Astrocyte (in vitro differentiated cells and primary cell): Measurements from ENCODE around the gene ARMC9. TPM values are rescaled to one million over a fixed set of nuclear protein-coding genes. Genes with fewer than 3 reads are reported as not detected.

Experiments
- DNase-seq: peaks from one replicate; pipeline ENCODE4 v3.0.0-alpha.2; 2010; ENCODE audit warnings: low read depth
- FAIRE-seq: peaks from 2 replicates; lab custom pipeline; 2011; peaks lifted over from hg19 to GRCh38; lab: Jason Lieb, UNC
- H2AFZ ChIP-seq: 2 replicates; pipeline ENCODE4 v1.6.0; 2012; ENCODE audit warnings: low read depth, low read length, inconsistent platforms
- H3K27ac ChIP-seq: 2 replicates; pipeline ENCODE4 v1.5.1; 2011; ENCODE audit warnings: low read depth, low read length, inconsistent platforms
- H3K27me3 ChIP-seq: 2 replicates; pipeline ENCODE4 v1.6.0; 2011; ENCODE audit warnings: low read length, inconsistent platforms; ENCODE audit not compliant: insufficient read depth
- H3K36me3 ChIP-seq: 2 replicates; pipeline ENCODE4 v1.5.1; 2011; ENCODE audit warnings: low read length, inconsistent platforms; ENCODE audit not compliant: insufficient read depth
- H3K4me1 ChIP-seq: 2 replicates; pipeline ENCODE4 v1.5.1; 2011; ENCODE audit warnings: low read length, inconsistent platforms; ENCODE audit not compliant: insufficient read depth
- H3K4me2 ChIP-seq: 2 replicates; pipeline ENCODE4 v1.6.0; 2012; ENCODE audit warnings: low read length, inconsistent platforms
- H3K4me3 ChIP-seq: 2 replicates; pipeline ENCODE4 v1.5.1; 2011; ENCODE audit warnings: low read depth, mild to moderate bottlenecking, low read length, inconsistent platforms; ENCODE audit not compliant: insufficient read depth
- H3K79me2 ChIP-seq: 2 replicates; pipeline ENCODE4 v1.6.0; 2012; ENCODE audit warnings: mild to moderate bottlenecking, low read length, inconsistent platforms; ENCODE audit not compliant: insufficient read depth
- H3K9ac ChIP-seq: 2 replicates; pipeline ENCODE4 v1.6.0; 2012; ENCODE audit warnings: mild to moderate bottlenecking, low read length, inconsistent platforms
- H3K9me3 ChIP-seq: 2 replicates; pipeline ENCODE4 v1.5.1; 2012; ENCODE audit warnings: low read depth, mild to moderate bottlenecking, low read length, inconsistent platforms; ENCODE audit not compliant: insufficient read depth
- H4K20me1 ChIP-seq: 2 replicates; pipeline ENCODE4 v1.6.0; 2012; ENCODE audit warnings: low read length, inconsistent platforms; ENCODE audit not compliant: insufficient read depth
- H3K27ac Mint-ChIP-seq: one replicate; pipeline ENCODE4 v1.8.0; 2021; ENCODE audit warnings: mild to moderate bottlenecking, mixed read lengths; ENCODE audit not compliant: unreplicated experiment
- H3K27me3 Mint-ChIP-seq: one replicate; pipeline ENCODE4 v1.8.0; 2021; ENCODE audit warnings: low read depth, mixed read lengths; ENCODE audit not compliant: unreplicated experiment
- H3K36me3 Mint-ChIP-seq: one replicate; pipeline ENCODE4 v1.8.0; 2021; ENCODE audit warnings: low read depth, mixed read lengths; ENCODE audit not compliant: unreplicated experiment
- H3K4me1 Mint-ChIP-seq: one replicate; pipeline ENCODE4 v1.8.0; 2021; ENCODE audit warnings: low read depth, mixed read lengths; ENCODE audit not compliant: unreplicated experiment
- H3K4me3 Mint-ChIP-seq: one replicate; pipeline ENCODE4 v1.8.0; 2021; ENCODE audit warnings: mild to moderate bottlenecking, moderate library complexity, mixed read lengths; ENCODE audit not compliant: unreplicated experiment
- H3K9me3 Mint-ChIP-seq: one replicate; pipeline ENCODE4 v1.8.0; 2021; ENCODE audit warnings: mild to moderate bottlenecking, mixed read lengths; ENCODE audit not compliant: unreplicated experiment
- EZH2 ChIP-seq: IDR thresholded peaks from 2 replicates; pipeline ENCODE4 v1.6.1; 2012; ENCODE audit warnings: mild to moderate bottlenecking, low read length, inconsistent platforms; ENCODE audit not compliant: insufficient read depth
- total RNA-seq: library from RNA; stranded (reverse); gene quantifications from 2 replicates; pipeline ENCODE4 v1.2.1, GENCODE V29; 2021
- TF ChIP-seq, protein P1 (sequence below): IDR thresholded peaks from 2 replicates; pipeline ENCODE4 v1.5.1; 2011; ENCODE audit warnings: low read depth, mild to moderate bottlenecking, inconsistent platforms, low read length, moderate library complexity; ENCODE audit not compliant: insufficient read depth

ARMC9 gene
- total RNA-seq, 1 donor from 2014 or later = 52.4 TPM

DNA sequence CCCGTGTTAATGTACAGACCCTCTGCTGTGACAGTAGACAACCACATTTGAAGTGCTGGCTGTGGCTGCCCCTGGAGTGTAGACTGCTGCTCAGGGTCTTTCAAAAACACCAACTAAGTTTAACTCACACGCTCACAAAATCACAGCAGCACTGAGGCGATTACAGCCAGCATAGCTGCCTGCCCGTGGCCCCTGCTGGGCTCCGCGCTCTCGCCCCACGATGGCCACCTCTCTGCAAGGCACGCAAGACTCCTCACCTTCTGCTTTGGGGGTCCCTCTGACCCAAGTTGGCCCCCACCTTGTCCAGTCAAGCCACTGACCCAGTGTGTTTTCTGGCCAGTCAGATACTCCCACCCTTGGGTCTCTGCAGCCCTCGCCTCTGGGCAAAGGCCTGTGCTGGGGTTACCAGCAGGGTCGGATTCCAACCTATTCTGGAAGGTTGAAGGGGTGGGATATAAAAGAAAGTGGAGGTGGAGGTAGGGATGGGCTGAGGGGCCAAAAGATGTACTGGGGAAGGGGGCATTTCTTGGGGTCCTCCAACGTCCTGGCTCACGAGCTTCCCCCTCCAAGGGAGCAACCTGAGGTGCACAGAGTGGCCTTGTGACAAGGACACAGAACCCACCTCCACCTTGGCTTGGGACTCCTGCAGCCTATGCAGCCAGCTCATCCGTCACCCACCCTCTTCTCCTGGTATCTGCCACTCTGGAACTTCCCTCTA lies 194.2 kb downstream of the ARMC9 start:
- TF ChIP-seq, protein P1, sequence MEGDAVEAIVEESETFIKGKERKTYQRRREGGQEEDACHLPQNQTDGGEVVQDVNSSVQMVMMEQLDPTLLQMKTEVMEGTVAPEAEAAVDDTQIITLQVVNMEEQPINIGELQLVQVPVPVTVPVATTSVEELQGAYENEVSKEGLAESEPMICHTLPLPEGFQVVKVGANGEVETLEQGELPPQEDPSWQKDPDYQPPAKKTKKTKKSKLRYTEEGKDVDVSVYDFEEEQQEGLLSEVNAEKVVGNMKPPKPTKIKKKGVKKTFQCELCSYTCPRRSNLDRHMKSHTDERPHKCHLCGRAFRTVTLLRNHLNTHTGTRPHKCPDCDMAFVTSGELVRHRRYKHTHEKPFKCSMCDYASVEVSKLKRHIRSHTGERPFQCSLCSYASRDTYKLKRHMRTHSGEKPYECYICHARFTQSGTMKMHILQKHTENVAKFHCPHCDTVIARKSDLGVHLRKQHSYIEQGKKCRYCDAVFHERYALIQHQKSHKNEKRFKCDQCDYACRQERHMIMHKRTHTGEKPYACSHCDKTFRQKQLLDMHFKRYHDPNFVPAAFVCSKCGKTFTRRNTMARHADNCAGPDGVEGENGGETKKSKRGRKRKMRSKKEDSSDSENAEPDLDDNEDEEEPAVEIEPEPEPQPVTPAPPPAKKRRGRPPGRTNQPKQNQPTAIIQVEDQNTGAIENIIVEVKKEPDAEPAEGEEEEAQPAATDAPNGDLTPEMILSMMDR = no peak
- no peak for TF ChIP-seq EZH2
- Histone ChIP-seq H3K9me3 (no peaks in the 10 kb centered on the region), H3K36me3 (no peaks in the 10 kb centered on the region), H3K27ac (no peak overlapping the region), H3K79me2 (no peaks in the 10 kb centered on the region), H3K9ac (no peak overlapping the region), H3K27me3 (peaks cover 11% of the 10 kb centered on the region), H3K4me1 (peaks cover 12% of the 10 kb centered on the region), H3K4me2 (no peak overlapping the region), H4K20me1 (no peaks in the 10 kb centered on the region), H3K4me3 (no peak overlapping the region), H2AFZ (no peak overlapping the region)
- FAIRE-seq (no peak), DNase-seq (no peak)
- Mint-ChIP-seq H3K4me1 (peaks cover 4% of the 10 kb centered on the region), H3K36me3 (no peaks in the 10 kb centered on the region), H3K27me3 (peaks cover 50% of the 10 kb centered on the region), H3K27ac (no peak overlapping the region), H3K4me3 (no peak overlapping the region), H3K9me3 (no peaks in the 10 kb centered on the region)

DNA sequence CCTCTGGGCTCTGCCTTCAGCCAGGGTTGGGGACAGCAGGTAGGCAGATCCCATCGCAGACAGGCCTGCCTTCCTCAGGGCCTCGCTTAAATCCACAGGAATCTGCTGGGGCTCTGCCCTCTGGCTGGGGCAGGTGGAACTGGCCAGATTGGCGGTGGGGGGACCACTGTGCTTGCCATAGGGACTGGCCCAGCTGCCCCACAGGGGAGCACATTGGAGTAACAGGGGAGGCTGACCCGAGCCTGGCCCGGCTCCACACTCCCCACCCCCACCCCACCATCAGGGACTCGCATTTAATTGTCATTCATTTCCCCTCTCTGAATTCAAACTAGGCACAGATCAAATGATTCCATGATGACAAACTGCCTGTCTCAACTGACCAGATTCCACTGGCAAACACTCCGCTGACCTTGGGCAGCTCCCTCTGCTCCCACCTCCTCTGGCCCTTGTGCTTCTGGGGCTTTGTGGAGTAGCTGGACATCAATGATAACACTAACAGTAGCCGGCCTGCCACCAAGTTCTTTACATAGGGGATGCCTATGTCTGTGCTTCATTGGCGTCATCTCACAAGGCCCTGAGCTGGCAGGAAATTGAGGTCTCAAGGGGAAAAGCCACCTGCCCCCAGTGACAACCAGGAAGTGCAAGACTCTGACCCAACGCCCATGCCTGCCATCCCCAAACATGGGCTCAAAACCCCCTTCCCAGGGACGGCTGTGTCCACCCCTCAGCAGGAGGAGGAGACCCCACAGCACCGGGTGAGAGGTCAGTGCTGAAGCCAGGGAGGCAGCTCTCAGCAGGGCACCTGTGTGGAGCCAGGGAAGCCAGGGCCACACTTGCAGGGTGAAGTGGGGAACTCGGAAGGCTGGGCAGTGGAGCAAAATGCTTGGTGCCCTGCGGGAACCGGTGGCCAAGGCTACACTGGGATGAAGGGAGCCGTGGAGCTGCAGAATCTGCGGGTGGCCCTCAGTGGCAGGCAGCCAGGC lies 195.0 kb downstream of the ARMC9 start:
- DNase-seq (no peak), FAIRE-seq (no peak)
- Histone ChIP-seq H3K4me1 (peaks cover 4% of the 10 kb centered on the region), H3K27ac (no peak overlapping the region), H4K20me1 (no peaks in the 10 kb centered on the region), H3K9ac (no peak overlapping the region), H3K4me3 (no peak overlapping the region), H3K4me2 (no peak overlapping the region), H3K79me2 (no peaks in the 10 kb centered on the region), H3K27me3 (peaks cover 11% of the 10 kb centered on the region), H2AFZ (no peak overlapping the region), H3K36me3 (no peaks in the 10 kb centered on the region), H3K9me3 (no peaks in the 10 kb centered on the region)
- no peaks in the 10 kb centered on the region for H3K36me3 Mint-ChIP-seq
- H3K27me3 Mint-ChIP-seq = peaks cover 51% of the 10 kb centered on the region
- no peaks in the 10 kb centered on the region for H3K9me3 Mint-ChIP-seq
- H3K4me3 Mint-ChIP-seq = no peak overlapping the region
- no peak overlapping the region for H3K27ac Mint-ChIP-seq
- TF ChIP-seq, protein P1 = no peak
- TF ChIP-seq EZH2 = no peak
- H3K4me1 Mint-ChIP-seq = no peaks in the 10 kb centered on the region
